Measurements from ENCODE around the gene GFI1B. TPM values are rescaled to one million over a fixed set of nuclear protein-coding genes. Genes with fewer than 3 reads are reported as not detected.

Gene GFI1B
- total and polyA plus RNA-seq, 10 of the 15 experiments (the other 5 are each of a cell fraction or from before 2014, with no cell fraction given) = 0.04 to 0.11 (median 0.05) TPM; not detected in 7

- TF ChIP-seq SPI1 (IDR thresholded peaks at IDR 0.05; ENCODE audit: borderline replicate concordance, insufficient read depth, low read depth, low read length) (no peak), JUNB (IDR thresholded peaks at IDR 0.05) (no peak), POLR2AphosphoS5 (IDR thresholded peaks at IDR 0.05; ENCODE audit: low read length) (no peak), IKZF2 (IDR thresholded peaks at IDR 0.05) (no peak), CHD2 (IDR thresholded peaks at IDR 0.05; ENCODE audit: borderline replicate concordance, low read depth, low read length) (no peak), EED (IDR thresholded peaks at IDR 0.05; ENCODE audit: low read depth) (no peak), POU2F2 (IDR thresholded peaks at IDR 0.05; ENCODE audit: borderline replicate concordance, low read depth, low read length) (no peak), TCF7 (IDR thresholded peaks at IDR 0.05; ENCODE audit: borderline replicate concordance) (no peak), HDAC2 (IDR thresholded peaks at IDR 0.05) (no peak), HDGF (IDR thresholded peaks at IDR 0.05) (no peak), RCOR1 (conservative IDR thresholded peaks at IDR 0.05; ENCODE audit: low read depth, low read length) (no peak), RBBP5 (conservative IDR thresholded peaks at IDR 0.05) (no peak)
- DNase-seq (ENCODE audit: low read depth, low spot score) (no peak), ATAC-seq (no peak), FAIRE-seq (no peak)
- ChIA-PET POLR2A (no interaction called here), CTCF (no interaction called here), SMC1A (ENCODE audit: uncharacterized antibody, unreplicated experiment) (no interaction called here), RAD21 (ENCODE audit: unreplicated experiment) (no interaction called here)
- Histone ChIP-seq H3K79me2 (ENCODE audit: control insufficient read depth, insufficient read depth, low read length) (no peaks in the 10 kb centered on the region), H2AFZ (ENCODE audit: control insufficient read depth, low read depth, low read length) (no peak overlapping the region), H3K27me3 (replicated peaks in 1 of 2; ENCODE audit: control insufficient read depth in 2 of 2, insufficient read depth in 2 of 2, low read length in 1 of 2) (peaks cover 5% of the 10 kb centered on the region in 2 experiments; a peak in 3 of 4 replicates), H3K4me2 (ENCODE audit: control insufficient read depth, insufficient read depth) (no peak overlapping the region), H3K9ac (ENCODE audit: control insufficient read depth, insufficient read depth, low read length) (no peak overlapping the region), H3K9me3 (replicated peaks; ENCODE audit: control insufficient read depth, insufficient read depth, low read length) (no peaks in the 10 kb centered on the region), H3K4me1 (ENCODE audit: control insufficient read depth, insufficient read depth, low read length) (peaks cover 10% of the 10 kb centered on the region), H3K4me3 (no peak overlapping the region), H3K36me3 (ENCODE audit: control insufficient read depth in 2 of 2, insufficient read depth in 2 of 2, low read length in 1 of 2) (no peaks in the 10 kb centered on the region), H3K27ac (ENCODE audit: control insufficient read depth, insufficient read depth) (no peak overlapping the region), H4K20me1 (ENCODE audit: control insufficient read depth, insufficient read depth) (no peaks in the 10 kb centered on the region)
- intact Hi-C loops (cut with micrococcal nuclease; ENCODE audit: unreplicated experiment) = no loop called here
- BruUV-seq (replicated peaks) = no TSS peak
- 41% methylated on average over 18 of the region's 18 CpGs for WGBS (ENCODE audit: insufficient coverage, insufficient replicate concordance, low lambda C conversion rate, missing lambda C conversion rate)
- in situ Hi-C loops (cut with MboI) = no loop called here
Measured at GRCh38 chr9:132998831-132999635, 20.5 kb downstream of the GFI1B start.

Measured in GM12878 (cell line).